GM06990 (cell line): ENCODE measurements around the gene SPEG.
A peak's percentile ranks its signal among the peaks of the same experiment; 100 is the strongest.

Experiments used
- DNase-seq: peaks from one replicate; pipeline ENCODE4 v3.0.0-alpha.2; 2011; ENCODE audit not compliant: insufficient read length; ENCODE audit errors: extremely low read depth
- H3K27me3 ChIP-seq: replicated peaks from 2 replicates; pipeline ENCODE4 v1.6.0; 2011; ENCODE audit warnings: low read length; ENCODE audit not compliant: control insufficient read depth, insufficient read depth
- H3K36me3 ChIP-seq: 2 replicates; pipeline ENCODE4 v1.5.1; 2011; ENCODE audit warnings: low read length; ENCODE audit not compliant: control insufficient read depth, insufficient read depth
- H3K4me3 ChIP-seq: replicated peaks from 2 replicates; pipeline ENCODE4 v1.5.1; 2011; ENCODE audit warnings: low read depth, mild to moderate bottlenecking, control low read depth, low read length
- TF ChIP-seq, protein P1 (sequence below): IDR thresholded peaks from 2 replicates; pipeline ENCODE4 v1.5.1; 2011; ENCODE audit warnings: low read length, control low read depth, mild to moderate bottlenecking, inconsistent platforms; ENCODE audit not compliant: insufficient read depth, poor library complexity, severe bottlenecking

The SPEG gene

DNA sequence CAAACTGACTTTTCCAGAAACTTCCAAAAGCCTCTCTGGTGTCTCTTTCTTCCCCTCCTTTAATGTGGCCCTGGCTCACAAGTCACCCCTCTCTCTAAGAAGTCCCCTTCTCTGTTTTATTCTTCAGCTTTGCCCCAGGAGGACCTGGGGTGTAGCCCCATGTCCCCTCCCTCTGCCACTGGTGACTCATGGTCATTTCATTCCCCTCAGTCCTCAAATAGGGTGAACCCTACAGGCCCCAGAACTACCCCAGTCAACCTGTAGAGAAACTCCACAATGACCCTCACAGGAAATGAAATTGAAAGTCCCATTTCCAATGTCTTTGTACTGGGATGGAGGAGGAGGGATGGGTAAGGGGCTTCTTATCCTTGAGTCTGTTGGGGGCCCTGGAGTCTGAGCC, 6.2 kb upstream of the SPEG start:
- no peaks in the 10 kb centered on the region for H3K36me3 ChIP-seq
- no peak for DNase-seq
- TF ChIP-seq, protein P1, sequence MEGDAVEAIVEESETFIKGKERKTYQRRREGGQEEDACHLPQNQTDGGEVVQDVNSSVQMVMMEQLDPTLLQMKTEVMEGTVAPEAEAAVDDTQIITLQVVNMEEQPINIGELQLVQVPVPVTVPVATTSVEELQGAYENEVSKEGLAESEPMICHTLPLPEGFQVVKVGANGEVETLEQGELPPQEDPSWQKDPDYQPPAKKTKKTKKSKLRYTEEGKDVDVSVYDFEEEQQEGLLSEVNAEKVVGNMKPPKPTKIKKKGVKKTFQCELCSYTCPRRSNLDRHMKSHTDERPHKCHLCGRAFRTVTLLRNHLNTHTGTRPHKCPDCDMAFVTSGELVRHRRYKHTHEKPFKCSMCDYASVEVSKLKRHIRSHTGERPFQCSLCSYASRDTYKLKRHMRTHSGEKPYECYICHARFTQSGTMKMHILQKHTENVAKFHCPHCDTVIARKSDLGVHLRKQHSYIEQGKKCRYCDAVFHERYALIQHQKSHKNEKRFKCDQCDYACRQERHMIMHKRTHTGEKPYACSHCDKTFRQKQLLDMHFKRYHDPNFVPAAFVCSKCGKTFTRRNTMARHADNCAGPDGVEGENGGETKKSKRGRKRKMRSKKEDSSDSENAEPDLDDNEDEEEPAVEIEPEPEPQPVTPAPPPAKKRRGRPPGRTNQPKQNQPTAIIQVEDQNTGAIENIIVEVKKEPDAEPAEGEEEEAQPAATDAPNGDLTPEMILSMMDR = no peak
- no peak overlapping the region for H3K4me3 ChIP-seq
- no peaks in the 10 kb centered on the region; the same call in 1 of the 2 replicates for H3K27me3 ChIP-seq

DNA sequence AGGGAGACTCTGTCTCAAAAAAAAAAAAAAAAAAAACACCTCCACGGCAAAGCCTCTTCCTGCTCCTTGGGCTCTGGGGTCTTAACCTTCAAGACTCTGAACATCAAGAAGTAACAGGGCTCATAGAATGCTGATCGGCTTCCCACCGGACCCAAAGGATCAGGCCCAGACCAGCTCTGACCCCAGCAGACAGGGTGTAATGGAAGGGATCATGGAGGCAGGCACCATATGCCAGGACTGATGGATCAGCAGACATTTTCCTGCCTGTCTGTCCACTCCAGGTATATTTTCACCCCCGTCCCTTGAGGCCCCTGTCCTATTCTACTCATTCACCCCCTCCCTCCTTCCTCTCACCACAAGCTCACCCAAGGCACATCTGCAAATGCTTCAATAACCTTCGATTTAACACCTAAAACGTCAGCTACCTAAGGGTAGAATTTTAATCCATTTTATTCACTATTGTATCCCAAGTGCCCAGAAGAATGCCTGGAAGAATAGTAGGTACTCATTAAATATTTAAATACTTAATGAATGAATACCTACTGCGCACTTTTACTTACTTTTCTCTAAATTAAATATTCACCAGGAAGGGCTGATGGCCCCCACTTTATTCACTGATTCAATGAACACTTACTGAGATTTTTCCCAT, 4.6 kb upstream of the SPEG start:
- no peaks in the 10 kb centered on the region; the same call in 1 of the 2 replicates for H3K27me3 ChIP-seq
- TF ChIP-seq, protein P1 = no peak
- no peaks in the 10 kb centered on the region for H3K36me3 ChIP-seq
- no peak overlapping the region for H3K4me3 ChIP-seq
- DNase-seq = no peak

DNA sequence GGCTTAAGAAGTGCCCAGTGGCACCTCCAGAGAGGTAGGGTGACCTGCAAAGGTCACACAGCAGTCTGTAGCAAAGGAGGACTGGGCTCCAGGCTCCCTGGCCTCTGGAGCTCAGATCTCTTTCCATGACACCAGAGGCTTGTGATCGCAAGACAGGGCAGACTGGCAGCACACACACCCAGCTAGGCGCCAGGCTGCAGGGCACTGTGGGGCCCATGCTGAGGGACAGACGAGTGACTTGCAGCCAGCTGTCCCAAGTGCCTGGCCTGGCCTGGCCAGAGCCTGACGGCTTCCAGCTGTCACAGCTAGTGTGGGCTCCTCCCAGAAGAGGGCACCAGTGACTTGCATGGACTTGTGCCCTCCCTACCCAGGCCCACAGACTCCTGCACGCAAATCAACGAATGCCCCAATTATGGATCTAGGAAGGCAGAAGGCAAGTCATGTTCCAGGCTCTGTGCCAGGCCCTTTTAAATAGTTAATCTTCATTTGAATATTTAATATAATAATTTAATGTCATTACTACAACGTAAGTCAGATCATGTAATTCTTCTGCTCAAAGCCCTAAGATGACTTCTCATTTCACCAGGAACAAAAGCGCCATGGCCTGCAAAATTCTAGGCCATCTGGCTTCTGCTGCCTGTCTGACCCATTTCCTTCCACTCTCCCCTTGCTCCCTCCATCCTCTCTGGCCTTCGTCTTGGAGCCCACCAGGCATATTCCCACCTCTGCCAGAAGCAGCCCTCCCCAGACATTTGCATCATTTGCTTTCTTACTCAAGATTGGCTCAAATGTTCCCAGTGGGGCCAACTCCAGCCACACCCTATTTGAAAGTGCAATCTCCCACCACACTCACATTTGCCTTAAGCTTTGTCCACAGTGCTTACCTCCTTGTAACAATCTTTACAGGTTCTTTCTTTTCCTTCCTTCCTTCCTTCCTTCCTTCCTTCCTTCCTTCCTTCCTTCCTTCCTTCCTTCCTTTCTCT, 3.7 kb upstream of the SPEG start:
- no peak for DNase-seq
- H3K27me3 ChIP-seq = no peaks in the 10 kb centered on the region; the same call in 1 of the 2 replicates

DNA sequence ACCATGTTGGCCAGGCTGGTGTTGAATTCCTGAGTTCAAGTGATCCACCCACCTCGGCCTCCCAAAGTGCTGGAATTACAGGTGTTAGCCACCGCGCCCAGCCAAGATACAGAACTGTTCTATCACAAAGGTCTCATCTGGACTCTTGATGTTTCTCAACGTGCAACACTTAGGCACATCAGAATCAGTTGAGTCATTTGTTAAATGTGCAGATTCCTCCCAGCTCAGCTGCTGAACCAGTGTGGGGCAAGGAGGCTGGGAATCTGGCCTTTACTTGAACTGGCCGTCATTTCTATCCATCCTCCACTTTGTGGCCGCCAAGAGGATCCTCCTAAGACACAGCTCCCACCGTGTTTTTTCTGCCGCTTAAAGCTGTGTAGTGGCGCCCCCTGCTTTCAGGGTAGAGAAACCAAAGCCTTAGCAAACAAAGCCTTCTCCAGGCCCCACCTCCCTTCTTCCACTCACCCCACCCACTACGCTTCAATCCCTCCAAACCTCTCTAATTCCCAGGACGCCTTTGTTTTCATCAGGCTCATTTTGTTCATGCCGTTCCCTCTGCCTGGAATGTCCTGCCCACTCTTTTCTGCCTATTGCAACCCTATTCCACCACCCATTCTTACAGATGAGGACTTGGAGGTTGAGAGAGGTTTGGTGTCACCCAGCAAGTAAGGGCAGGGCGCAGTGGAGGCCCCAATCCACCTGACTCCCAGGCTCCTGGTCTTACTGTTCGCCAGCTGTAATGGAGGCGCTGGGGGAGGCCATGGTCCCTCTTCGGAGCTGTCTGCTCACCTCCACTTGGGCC, 776 bp upstream of the SPEG start:
- H3K36me3 ChIP-seq = no peaks in the 10 kb centered on the region
- TF ChIP-seq, protein P1 = peak; percentile 48
- no peak overlapping the region for H3K4me3 ChIP-seq
- DNase-seq = no peak
- no peaks in the 10 kb centered on the region; the same call in none of the 2 replicates for H3K27me3 ChIP-seq

More for the DNA sequence above, 3.7 kb upstream of the SPEG start:
- Histone ChIP-seq H3K36me3 (no peaks in the 10 kb centered on the region), H3K4me3 (no peak overlapping the region)
- TF ChIP-seq, protein P1 = peak; percentile 18

DNA sequence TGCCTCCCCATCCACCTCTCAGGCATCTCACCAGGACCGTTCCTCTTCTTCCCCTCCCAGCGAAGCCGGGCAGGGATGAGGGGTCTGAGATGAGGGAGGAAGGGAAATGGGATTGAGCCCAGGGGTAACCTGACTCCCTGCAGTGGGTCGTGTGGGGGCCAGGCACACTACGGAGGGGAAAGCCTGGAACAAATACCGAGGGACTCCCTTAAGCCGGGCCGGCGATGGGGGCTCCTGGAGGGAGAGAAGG, 250 bp upstream of the SPEG start:
- no peak overlapping the region for H3K4me3 ChIP-seq

More for the DNA sequence above, 250 bp upstream of the SPEG start:
- TF ChIP-seq, protein P1 = no peak
- H3K36me3 ChIP-seq = no peaks in the 10 kb centered on the region
- DNase-seq = no peak
- no peaks in the 10 kb centered on the region; the same call in none of the 2 replicates for H3K27me3 ChIP-seq
